MM.1S (cell line): ENCODE measurements around the gene CELF2.
A peak's percentile ranks its signal among the peaks of the same experiment; 100 is the strongest.

ENCODE experiments used
- DNase-seq: peaks from one replicate; pipeline ENCODE4 v3.0.0-alpha.2; 2015
- H2AFZ ChIP-seq: fragments of 300-600 bp; sonication (generic); 2 replicates; pipeline ENCODE4 v1.6.0; 2016; ENCODE audit warnings: antibody characterized with exemption, low read length
- H3F3A ChIP-seq: fragments of 300-600 bp; sonication (generic); 2 replicates; pipeline ENCODE4 v1.6.1; 2016; ENCODE audit warnings: mild to moderate bottlenecking, antibody characterized with exemption, low read length, moderate library complexity, mixed read lengths; ENCODE audit not compliant: insufficient read depth
- H3K27ac ChIP-seq: fragments of 300-600 bp; sonication (generic); 2 replicates; pipeline ENCODE4 v1.5.1; 2016; ENCODE audit warnings: mild to moderate bottlenecking, low read length
- H3K27me3 ChIP-seq: fragments of 300-600 bp; sonication (generic); replicated peaks from 2 replicates; pipeline ENCODE4 v1.6.0; 2016; ENCODE audit warnings: low read length; ENCODE audit not compliant: insufficient read depth
- H3K36me3 ChIP-seq: fragments of 300-600 bp; sonication (generic); replicated peaks from 2 replicates; pipeline ENCODE4 v1.6.1; 2016; ENCODE audit warnings: mild to moderate bottlenecking, low read length, mixed read lengths; ENCODE audit not compliant: insufficient read depth
- H3K4me1 ChIP-seq: fragments of 300-600 bp; sonication (generic); 2 replicates; pipeline ENCODE4 v1.6.1; 2016; ENCODE audit warnings: low read length, mixed read lengths
- H3K4me2 ChIP-seq: fragments of 300-600 bp; sonication (generic); 2 replicates; pipeline ENCODE4 v1.6.0; 2016; ENCODE audit warnings: low read depth, low read length
- H3K4me3 ChIP-seq: fragments of 300-600 bp; sonication (generic); 2 replicates; pipeline ENCODE4 v1.5.1; 2016; ENCODE audit warnings: low read length, mixed read lengths
- H3K79me2 ChIP-seq: fragments of 300-600 bp; sonication (generic); 2 replicates; pipeline ENCODE4 v1.6.1; 2016; ENCODE audit warnings: mixed run types, low read length, mixed read lengths
- H3K9ac ChIP-seq: fragments of 300-600 bp; sonication (generic); 2 replicates; pipeline ENCODE4 v1.6.1; 2016; ENCODE audit warnings: low read length, mixed read lengths
- H3K9me2 ChIP-seq: fragments of 300-600 bp; sonication (generic); replicated peaks from 2 replicates; pipeline ENCODE4 v1.6.1; 2016; ENCODE audit warnings: mild to moderate bottlenecking, low read length, mixed read lengths; ENCODE audit not compliant: insufficient read depth
- H3K9me3 ChIP-seq: fragments of 300-600 bp; sonication (generic); replicated peaks from 2 replicates; pipeline ENCODE4 v1.6.1; 2016; ENCODE audit warnings: mild to moderate bottlenecking, low read length, mixed read lengths; ENCODE audit not compliant: insufficient read depth
- H4K20me1 ChIP-seq: fragments of 300-600 bp; sonication (generic); 2 replicates; pipeline ENCODE4 v1.6.1; 2016; ENCODE audit warnings: mild to moderate bottlenecking, low read length, moderate library complexity, mixed read lengths; ENCODE audit not compliant: insufficient read depth
- CTCF ChIP-seq: fragments of 300-600 bp; sonication (generic); IDR thresholded peaks from 2 replicates; pipeline ENCODE4 v1.5.1; 2016; ENCODE audit warnings: antibody characterized with exemption, low read length, mixed read lengths
- EZH2 ChIP-seq: fragments of 300-600 bp; sonication (generic); optimal IDR thresholded peaks from 2 replicates; pipeline ENCODE3; 2017; ENCODE audit warnings: low read depth, mild to moderate bottlenecking, antibody characterized with exemption, low read length, mixed read lengths
- EZH2phosphoT487 ChIP-seq: fragments of 300-600 bp; sonication (generic); IDR thresholded peaks from 2 replicates; pipeline ENCODE4 v1.6.1; 2018; ENCODE audit warnings: antibody characterized with exemption, low read length

Gene CELF2

DNA sequence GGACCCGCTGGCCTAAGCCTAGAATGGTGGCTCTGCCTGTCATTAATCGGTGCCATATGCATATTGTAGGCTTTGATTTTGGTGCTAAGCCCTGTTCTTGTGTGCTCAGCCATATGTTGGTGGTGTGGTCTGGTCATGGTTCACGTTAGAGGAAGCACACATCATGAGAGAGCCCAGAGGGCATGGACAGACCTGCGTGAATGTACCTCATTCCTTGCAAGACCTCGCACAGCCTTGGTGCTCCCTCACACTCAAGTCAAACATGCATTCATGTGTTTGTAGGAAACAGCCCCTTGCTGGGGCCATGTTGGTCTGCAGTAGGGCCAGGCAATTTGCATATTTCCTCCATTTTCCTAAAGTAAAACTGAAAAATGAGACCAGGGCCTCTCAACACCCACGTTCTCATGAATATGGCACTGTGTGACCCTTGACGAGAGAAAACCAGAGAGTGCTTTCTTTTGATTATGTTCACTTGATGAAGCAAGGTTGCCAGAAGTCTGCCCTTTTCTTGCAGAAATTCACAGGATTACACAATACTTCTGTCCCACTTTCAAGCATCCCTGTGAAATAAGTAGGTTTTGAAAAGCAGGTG lies 268.7 kb downstream of the CELF2 start:
- Histone ChIP-seq H3K9ac (no peak overlapping the region), H3K4me2 (no peak overlapping the region), H3K27me3 (no peaks in the 10 kb centered on the region), H3F3A (peaks cover 26% of the 10 kb centered on the region), H3K9me2 (no peaks in the 10 kb centered on the region), H4K20me1 (0 out of 2 replicates have a peak, but pooled peaks cover 2% of the 10 kb centered on the region), H3K79me2 (peaks cover 92% of the 10 kb centered on the region), H3K36me3 (peaks cover 31% of the 10 kb centered on the region), H3K9me3 (no peaks in the 10 kb centered on the region), H3K27ac (peak overlapping the region; percentile 3; the same call in 1 of the 2 replicates), H2AFZ (no peak overlapping the region), H3K4me1 (peaks cover 3% of the 10 kb centered on the region; the same call in 1 of the 2 replicates), H3K4me3 (no peak overlapping the region)
- DNase-seq = no peak
- TF ChIP-seq CTCF (no peak), EZH2 (no peak), EZH2phosphoT487 (no peak)

DNA sequence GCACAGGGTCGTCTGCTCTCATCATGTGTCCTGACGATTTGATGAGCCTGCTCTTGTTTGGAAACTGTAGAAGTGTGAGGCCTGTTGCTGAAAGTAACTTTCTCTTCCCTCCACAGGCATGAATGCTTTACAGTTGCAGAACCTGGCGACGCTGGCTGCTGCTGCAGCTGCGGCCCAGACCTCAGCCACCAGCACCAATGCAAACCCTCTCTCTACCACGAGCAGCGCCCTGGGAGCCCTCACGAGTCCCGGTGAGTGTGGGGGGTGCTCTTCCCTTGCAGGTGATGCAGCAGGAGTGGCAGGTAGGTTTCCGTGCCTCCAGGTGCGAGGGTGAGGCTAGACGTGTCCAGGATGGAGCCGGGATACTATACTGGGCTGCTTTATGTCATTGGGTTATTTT lies 270.6 kb downstream of the CELF2 start:
- H3K27me3 ChIP-seq = no peaks in the 10 kb centered on the region
- peaks cover 92% of the 10 kb centered on the region for H3K79me2 ChIP-seq
- no peak for DNase-seq

DNA sequence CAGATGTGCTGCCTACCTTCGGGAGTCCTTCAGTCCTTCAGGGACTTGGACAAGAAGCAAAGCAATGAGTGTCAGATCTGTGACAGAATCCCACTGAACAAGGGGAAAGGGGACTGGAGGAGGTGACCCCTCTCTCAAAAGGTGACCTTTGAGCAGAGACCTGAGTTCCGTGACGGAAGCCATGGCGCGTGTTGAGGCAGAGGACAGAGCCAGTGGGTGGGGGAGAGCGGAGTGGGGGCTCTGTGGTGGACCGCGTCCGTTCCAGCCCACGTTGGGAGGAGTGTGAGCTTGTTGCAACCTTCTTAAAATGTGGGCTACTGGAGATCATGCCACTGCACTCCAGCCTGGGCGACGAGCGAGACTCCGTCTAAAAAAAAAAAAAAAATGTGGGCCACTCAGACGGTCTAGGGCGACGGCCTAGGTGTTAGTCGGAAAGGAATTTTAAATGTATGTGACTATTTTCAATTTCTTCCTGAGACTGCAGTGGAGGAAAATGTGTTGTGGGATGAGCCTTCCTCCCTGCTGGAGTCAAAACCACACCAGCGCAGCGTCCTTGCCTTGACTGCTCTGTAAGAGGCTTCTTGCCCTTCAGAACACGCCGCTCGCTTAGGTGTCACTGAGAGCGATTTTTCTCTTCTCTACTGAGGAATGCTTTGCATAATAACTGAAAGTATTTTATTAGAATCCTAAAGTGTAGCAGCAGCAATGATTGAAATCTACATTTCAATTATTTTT lies 272.7 kb downstream of the CELF2 start:
- peaks cover 44% of the 10 kb centered on the region for H3F3A ChIP-seq
- H3K79me2 ChIP-seq = peaks cover 97% of the 10 kb centered on the region
- no peak for DNase-seq
- H3K27ac ChIP-seq = no peak overlapping the region
- no peak overlapping the region for H2AFZ ChIP-seq
- H3K27me3 ChIP-seq = no peaks in the 10 kb centered on the region
- H3K4me1 ChIP-seq = no peaks in the 10 kb centered on the region
- no peaks in the 10 kb centered on the region for H3K9me3 ChIP-seq
- no peak overlapping the region for H3K4me2 ChIP-seq
- H3K9me2 ChIP-seq = no peaks in the 10 kb centered on the region
- peaks cover 47% of the 10 kb centered on the region for H3K36me3 ChIP-seq
- TF ChIP-seq EZH2 = no peak
- no peak for TF ChIP-seq CTCF
- no peak for TF ChIP-seq EZH2phosphoT487
- no peak overlapping the region for H3K9ac ChIP-seq
- no peak overlapping the region for H3K4me3 ChIP-seq
- H4K20me1 ChIP-seq = peaks cover 3% of the 10 kb centered on the region; the same call in 1 of the 2 replicates

More for the DNA sequence above, 270.6 kb downstream of the CELF2 start:
- no peak overlapping the region for H3K27ac ChIP-seq
- no peaks in the 10 kb centered on the region for H3K4me1 ChIP-seq
- peaks cover 30% of the 10 kb centered on the region for H3F3A ChIP-seq
- H3K4me3 ChIP-seq = no peak overlapping the region
- H3K36me3 ChIP-seq = peaks cover 41% of the 10 kb centered on the region
- no peak for TF ChIP-seq EZH2phosphoT487
- no peak for TF ChIP-seq EZH2
- TF ChIP-seq CTCF = no peak
- H3K4me2 ChIP-seq = no peak overlapping the region
- H3K9me3 ChIP-seq = no peaks in the 10 kb centered on the region
- no peak overlapping the region for H2AFZ ChIP-seq
- no peak overlapping the region for H3K9ac ChIP-seq
- H4K20me1 ChIP-seq = 0 out of 2 replicates have a peak, but pooled peaks cover 2% of the 10 kb centered on the region
- H3K9me2 ChIP-seq = no peaks in the 10 kb centered on the region
